SU-DHL-6 (cell line): ENCODE data around the gene ARL2BP.

Experiments used
- H2AFZ ChIP-seq: fragments of 200-600 bp; sonication (generic); 2 replicates; pipeline ENCODE4 v1.6.1; 2014; ENCODE audit warnings: low read depth, mild to moderate bottlenecking, moderate library complexity, mixed read lengths, antibody characterized with exemption, low read length; ENCODE audit not compliant: severe bottlenecking
- H3F3A ChIP-seq: fragments of 200-600 bp; shearing (Covaris generic); 2 replicates; pipeline ENCODE4 v1.6.0; 2016; ENCODE audit warnings: antibody characterized with exemption, mild to moderate bottlenecking; ENCODE audit not compliant: insufficient read depth
- H3K27ac ChIP-seq: fragments of 200-600 bp; sonication (generic); 2 replicates; pipeline ENCODE4 v1.5.1; 2016; ENCODE audit warnings: low read depth, mild to moderate bottlenecking, low read length, moderate library complexity, mixed read lengths
- H3K27me3 ChIP-seq: fragments of 200-600 bp; sonication (generic), shearing (Covaris generic); 2 replicates; pipeline ENCODE4 v1.6.0; 2014; ENCODE audit warnings: mild to moderate bottlenecking, low read length
- H3K36me3 ChIP-seq: fragments of 200-600 bp; sonication (generic); 2 replicates; pipeline ENCODE4 v1.6.1; 2014; ENCODE audit warnings: mild to moderate bottlenecking, low read length, mixed read lengths
- H3K4me2 ChIP-seq: fragments of 300-600, 200-600 bp; shearing (Covaris generic), sonication (generic); 2 replicates; pipeline ENCODE4 v1.6.0; 2014; ENCODE audit warnings: low read length, low read depth, mild to moderate bottlenecking; ENCODE audit not compliant: poor library complexity, severe bottlenecking
- H3K4me3 ChIP-seq: fragments of 200-600 bp; sonication (generic); 2 replicates; pipeline ENCODE4 v1.5.1; 2014; ENCODE audit warnings: antibody characterized with exemption, low read length, mild to moderate bottlenecking, mixed read lengths; ENCODE audit not compliant: insufficient read depth, poor library complexity, severe bottlenecking
- H3K79me2 ChIP-seq: fragments of 200-600 bp; sonication (generic); 2 replicates; pipeline ENCODE4 v1.6.1; 2014; ENCODE audit warnings: mild to moderate bottlenecking, low read length, moderate library complexity; ENCODE audit not compliant: insufficient read depth
- H3K9ac ChIP-seq: fragments of 200-600 bp; sonication (generic); 2 replicates; pipeline ENCODE4 v1.7.0; 2014; ENCODE audit warnings: mild to moderate bottlenecking, low read length
- H3K9me2 ChIP-seq: fragments of 200-600 bp; sonication (generic); replicated peaks from 2 replicates; pipeline ENCODE4 v1.6.1; 2014; ENCODE audit warnings: low read length; ENCODE audit not compliant: insufficient read depth
- H3K9me3 ChIP-seq: fragments of 200-600 bp; sonication (generic); 2 replicates; pipeline ENCODE4 v1.6.1; 2014; ENCODE audit warnings: low read length, mixed read lengths; ENCODE audit not compliant: insufficient read depth
- H4K20me1 ChIP-seq: fragments of 200-600 bp; sonication (generic); 2 replicates; pipeline ENCODE4 v1.6.1; 2014; ENCODE audit warnings: low read depth, mild to moderate bottlenecking, antibody characterized with exemption, low read length, moderate library complexity, mixed read lengths
- CTCF ChIP-seq: fragments of 200-600 bp; sonication (generic); IDR thresholded peaks from one replicate; pipeline ENCODE4 v1.5.1; 2017; ENCODE audit warnings: antibody characterized with exemption, mild to moderate bottlenecking, low read length, moderate library complexity; ENCODE audit not compliant: insufficient read depth, poor library complexity, severe bottlenecking
- EZH2phosphoT487 ChIP-seq: fragments of 200-600 bp; sonication (generic), shearing (Covaris generic); conservative IDR thresholded peaks from 2 replicates; pipeline ENCODE4 v1.6.1; 2018; ENCODE audit warnings: mild to moderate bottlenecking, antibody characterized with exemption, low read length, moderate library complexity, mixed read lengths

ARL2BP gene

GRCh38 chr16:57283214-57283958, 38.3 kb downstream of the ARL2BP start:
- Histone ChIP-seq H4K20me1 (no peaks in the 10 kb centered on the region), H3K9me3 (no peaks in the 10 kb centered on the region), H3K79me2 (no peaks in the 10 kb centered on the region), H3K9me2 (no peaks in the 10 kb centered on the region), H3K4me2 (no peak overlapping the region), H3K27ac (no peak overlapping the region), H3K36me3 (no peaks in the 10 kb centered on the region), H3F3A (no peaks in the 10 kb centered on the region), H3K4me3 (no peak overlapping the region), H3K9ac (no peak overlapping the region), H3K27me3 (no peaks in the 10 kb centered on the region), H2AFZ (no peak overlapping the region)
- TF ChIP-seq CTCF: no peak
- no peak for TF ChIP-seq EZH2phosphoT487

GRCh38 chr16:57283959-57284208, 38.8 kb downstream of the ARL2BP start:
- H3K36me3 ChIP-seq: no peaks in the 10 kb centered on the region
- no peak overlapping the region for H2AFZ ChIP-seq
- no peaks in the 10 kb centered on the region for H3K27me3 ChIP-seq
- H3K9me2 ChIP-seq: no peaks in the 10 kb centered on the region
- TF ChIP-seq EZH2phosphoT487 (no peak), CTCF (no peak)
- H3K27ac ChIP-seq: no peak overlapping the region
- H4K20me1 ChIP-seq: no peaks in the 10 kb centered on the region
- H3K79me2 ChIP-seq: no peaks in the 10 kb centered on the region
- H3K4me2 ChIP-seq: no peak overlapping the region
- no peaks in the 10 kb centered on the region for H3F3A ChIP-seq
- H3K9ac ChIP-seq: no peak overlapping the region
- H3K9me3 ChIP-seq: no peaks in the 10 kb centered on the region
- no peak overlapping the region for H3K4me3 ChIP-seq

- H3K4me3 ChIP-seq: no peak within 1 kb of the TSS
- H3K27me3 ChIP-seq: no peaks in the 10 kb centered on the region
- H3K4me2 ChIP-seq: no peak within 1 kb of the TSS
- H3K36me3 ChIP-seq: no peaks in the 10 kb centered on the region
- H3F3A ChIP-seq: no peaks in the 10 kb centered on the region
- H2AFZ ChIP-seq: no peak within 1 kb of the TSS
- no peaks in the 10 kb centered on the region for H3K79me2 ChIP-seq
- no peak within 1 kb of the TSS for H3K27ac ChIP-seq
- H3K9ac ChIP-seq: no peak within 1 kb of the TSS
- H4K20me1 ChIP-seq: no peaks in the 10 kb centered on the region
- TF ChIP-seq CTCF (no peak), EZH2phosphoT487 (no peak)
- H3K9me3 ChIP-seq: no peaks in the 10 kb centered on the region
- no peaks in the 10 kb centered on the region for H3K9me2 ChIP-seq
Measured at GRCh38 chr16:57284209-57284951, 39.3 kb downstream of the ARL2BP start, which contains the start of gene PLLP. PLLP (minus strand) TSS chr16:57284672; CDS start chr16:57284540, 132 bp downstream.
